HCT116 (cell line): Measurements from ENCODE around the gene AMER3.

Experiments
- CEBPB ChIP-seq: IDR thresholded peaks from 2 replicates; pipeline ENCODE4 v1.6.1; 2012; ENCODE audit warnings: low read depth
- EZH2phosphoT487 ChIP-seq: fragments of 200-600 bp; IDR thresholded peaks from 2 replicates; pipeline ENCODE4 v1.6.1; 2018; ENCODE audit warnings: antibody characterized with exemption, borderline replicate concordance
- SRF ChIP-seq: IDR thresholded peaks from 2 replicates; pipeline ENCODE4 v1.6.1; 2012; ENCODE audit warnings: low read depth
- ZFX ChIP-seq: fragments of 450-650 bp; IDR thresholded peaks from 2 replicates; pipeline ENCODE4 v1.6.1; 2017
- ZNF274 ChIP-seq: fragments of 200-500 bp; sonication (Bioruptor generic); IDR thresholded peaks from 2 replicates; pipeline ENCODE4 v1.6.1; 2014; ENCODE audit warnings: mild to moderate bottlenecking, low read depth, low read length, inconsistent platforms

- TF ChIP-seq SRF (no peak), EZH2phosphoT487 (no peak), CEBPB (no peak), ZNF274 (no peak), ZFX (no peak)
Measured at GRCh38 chr2:130720036-130720435, 35.3 kb upstream of the AMER3 start.
